Neural progenitor cell (in vitro differentiated cells): ENCODE data around the gene B4GALT5.

ENCODE experiments used
- EZH2 ChIP-seq: fragments of 200-600 bp; sonication (generic); IDR thresholded peaks from 2 replicates; pipeline ENCODE4 v1.6.1; 2017; ENCODE audit warnings: antibody characterized with exemption, mild to moderate bottlenecking, moderate library complexity
- EZH2phosphoT487 ChIP-seq: fragments of 200-600 bp; sonication (generic); IDR thresholded peaks from 2 replicates; pipeline ENCODE4 v1.6.1; 2017; ENCODE audit warnings: antibody characterized with exemption
- TF ChIP-seq, protein P1 (sequence below): fragments of 200-600 bp; sonication (generic); IDR thresholded peaks from 2 replicates; pipeline ENCODE4 v1.5.1; 2017; ENCODE audit warnings: antibody characterized with exemption, mild to moderate bottlenecking

DNA sequence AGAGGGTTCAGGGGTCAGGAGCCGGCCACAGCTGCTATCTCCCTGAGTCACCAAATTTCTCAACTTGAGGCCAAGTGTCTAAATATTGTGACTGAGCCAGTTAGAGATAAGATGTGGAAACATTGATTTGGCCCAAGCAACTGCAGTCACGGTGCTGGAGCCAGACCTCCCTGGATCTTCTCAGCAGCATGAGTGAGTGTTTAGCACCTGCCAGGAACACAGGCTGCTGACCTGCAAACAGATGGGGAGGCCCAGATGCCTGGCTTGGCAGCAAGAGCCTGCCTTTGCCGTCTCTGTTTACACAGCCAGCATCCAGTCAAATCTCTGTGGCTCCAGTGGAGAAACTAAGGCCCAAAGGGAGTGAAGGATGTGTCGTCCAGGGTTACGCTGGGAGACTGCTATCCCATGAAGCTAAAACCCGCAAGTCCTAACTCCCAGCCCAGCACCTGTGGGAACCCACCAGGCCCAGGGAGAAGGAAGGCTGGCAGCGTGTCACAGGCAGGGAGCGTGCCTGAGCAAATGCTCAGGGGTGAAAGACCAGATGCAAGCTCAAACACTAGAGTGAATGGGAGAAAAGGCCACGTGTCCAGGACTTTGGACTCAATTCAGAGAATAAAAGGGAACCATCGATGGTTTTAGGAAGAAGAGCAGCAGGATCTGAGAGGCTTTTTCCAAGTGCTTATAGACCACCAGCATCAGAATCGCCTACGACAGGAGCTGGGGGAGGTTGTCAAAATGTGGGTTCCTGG is 129.8 kb downstream of the B4GALT5 start:
- TF ChIP-seq, protein P1, sequence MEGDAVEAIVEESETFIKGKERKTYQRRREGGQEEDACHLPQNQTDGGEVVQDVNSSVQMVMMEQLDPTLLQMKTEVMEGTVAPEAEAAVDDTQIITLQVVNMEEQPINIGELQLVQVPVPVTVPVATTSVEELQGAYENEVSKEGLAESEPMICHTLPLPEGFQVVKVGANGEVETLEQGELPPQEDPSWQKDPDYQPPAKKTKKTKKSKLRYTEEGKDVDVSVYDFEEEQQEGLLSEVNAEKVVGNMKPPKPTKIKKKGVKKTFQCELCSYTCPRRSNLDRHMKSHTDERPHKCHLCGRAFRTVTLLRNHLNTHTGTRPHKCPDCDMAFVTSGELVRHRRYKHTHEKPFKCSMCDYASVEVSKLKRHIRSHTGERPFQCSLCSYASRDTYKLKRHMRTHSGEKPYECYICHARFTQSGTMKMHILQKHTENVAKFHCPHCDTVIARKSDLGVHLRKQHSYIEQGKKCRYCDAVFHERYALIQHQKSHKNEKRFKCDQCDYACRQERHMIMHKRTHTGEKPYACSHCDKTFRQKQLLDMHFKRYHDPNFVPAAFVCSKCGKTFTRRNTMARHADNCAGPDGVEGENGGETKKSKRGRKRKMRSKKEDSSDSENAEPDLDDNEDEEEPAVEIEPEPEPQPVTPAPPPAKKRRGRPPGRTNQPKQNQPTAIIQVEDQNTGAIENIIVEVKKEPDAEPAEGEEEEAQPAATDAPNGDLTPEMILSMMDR = no peak
- no peak for TF ChIP-seq EZH2
- TF ChIP-seq EZH2phosphoT487 = no peak
